Measurements from ENCODE around the gene NOP58. TPM values are rescaled to one million over a fixed set of nuclear protein-coding genes. Genes with fewer than 3 reads are reported as not detected.
"Not testable (repeated sequence)": the region's sequence is repeated elsewhere in the genome, so short reads cannot be mapped to it uniquely, and the experiment has no call there.

NOP58 gene
- total and polyA plus RNA-seq, 12 donors: 18.7 to 68.5 (median 23.0) TPM

DNA sequence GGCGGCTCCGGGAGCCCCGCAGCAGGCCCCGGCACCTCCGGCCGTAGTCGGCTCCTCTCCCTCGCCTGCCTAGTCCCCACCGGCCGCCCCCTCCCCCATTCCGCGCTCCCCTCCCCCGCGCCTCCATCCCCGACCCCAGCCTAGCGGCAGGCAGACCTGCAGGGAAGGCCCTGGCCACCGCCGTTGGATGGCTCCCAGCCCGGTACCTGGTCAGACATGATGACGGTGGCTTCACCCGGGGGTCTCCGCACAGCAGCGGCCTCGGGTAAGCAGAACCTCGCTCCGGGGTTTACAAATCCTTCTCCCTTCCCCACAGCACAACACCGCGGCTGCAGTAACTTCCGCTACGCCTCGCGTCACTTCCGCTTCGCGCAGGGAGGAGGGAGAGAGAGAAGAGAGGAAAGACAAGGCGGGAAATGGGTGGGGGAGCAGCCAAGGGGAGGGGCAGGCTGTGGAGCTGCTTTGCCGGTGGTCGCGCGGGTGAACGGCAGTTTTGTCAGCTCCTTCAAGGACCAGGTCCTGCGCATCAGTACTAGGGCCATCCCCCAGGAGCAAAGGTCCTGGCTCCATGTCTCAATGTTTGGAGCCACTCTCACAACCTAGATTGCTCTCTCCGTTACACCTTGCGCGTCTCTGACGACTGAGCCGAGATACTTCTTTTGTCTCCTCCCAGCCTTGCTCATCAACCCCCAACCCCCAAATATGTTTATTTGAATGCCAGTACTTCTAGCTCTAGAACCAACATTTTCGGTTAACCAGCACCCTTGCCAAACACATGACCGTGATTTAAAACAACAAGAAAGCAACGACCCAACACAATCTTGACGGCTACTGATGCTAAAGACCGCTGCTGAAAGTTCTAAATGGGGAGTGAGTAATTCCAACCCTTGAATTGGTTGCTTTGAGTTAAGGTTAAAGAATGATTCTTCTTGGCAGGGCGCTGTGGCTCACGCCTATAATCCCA lies 27.0 kb upstream of the NOP58 start, which contains the start of gene SUMO1:
Gene SUMO1 (minus strand): TSS at position 364 of the 964 bp plus-strand sequence. CDS start 146 bp downstream, at position 218.
- Histone ChIP-seq H3K36me3 (peaks cover 0 to 2% (median 0%) of the 10 kb centered on the region in 9 donors), H3K27ac (peak within 1 kb of the TSS; percentile 44 to 95 (median 91)), H3K9me3 (no peaks in the 10 kb centered on the region), H3K4me3 (peak within 1 kb of the TSS; percentile 62 to 99 (median 93)), H3K4me1 (peaks cover 3 to 42% (median 24%) of the 10 kb centered on the region in 9 donors), H3K27me3 (no peaks in the 10 kb centered on the region)
- ATAC-seq (peak; percentile 94 to 98 (median 96)), DNase-seq (peak; percentile 90 to 91)
- intact Hi-C loops (cut with DNase I): loop anchor here in 1 of 10 donors (2.0 kb wide), 1 partner anchor 26 kb away; the partner anchor contains the start of gene NOP58
- TF ChIP-seq CTCF (IDR thresholded peaks at IDR 0.05): peak in 1 of 9 donors; percentile 2
- 2 to 3% methylated on average over 49 to 54 of the region's 54 CpGs for WGBS, 2 donors

GRCh38 chr2:202247710-202248109 lies 17.9 kb upstream of the NOP58 start:
- DNase-seq; intact Hi-C loops (cut with DNase I); H3K4me1 ChIP-seq; H3K27ac ChIP-seq; H3K4me3 ChIP-seq; H3K27me3 ChIP-seq; ATAC-seq; H3K9me3 ChIP-seq; H3K36me3 ChIP-seq: not testable (repeated sequence)
- WGBS, 2 donors: 96 to 98% methylated on average over 5 of the region's 5 CpGs

- Histone ChIP-seq H3K27me3 (no peaks in the 10 kb centered on the region), H3K9me3 (peaks cover 0 to 5% (median 0%) of the 10 kb centered on the region in 11 donors), H3K36me3 (no peaks in the 10 kb centered on the region), H3K27ac (peak overlapping the region in 4 of 10 donors; percentile 16 to 55 (median 36)), H3K4me1 (peaks cover 0 to 5% (median 0%) of the 10 kb centered on the region in 9 donors), H3K4me3 (no peak overlapping the region)
- TF ChIP-seq CTCF (IDR thresholded peaks at IDR 0.05): no peak
- 54 to 61% methylated on average over 10 of the region's 10 CpGs for WGBS, 2 donors
- ATAC-seq (peak in 4 of 8 donors; percentile 47 to 77 (median 68)), DNase-seq (peak in 1 of 2 donors; percentile 11)
- intact Hi-C loops (cut with DNase I): no loop called here
Measured at GRCh38 chr2:202249521-202250253, 15.9 kb upstream of the NOP58 start.

DNA sequence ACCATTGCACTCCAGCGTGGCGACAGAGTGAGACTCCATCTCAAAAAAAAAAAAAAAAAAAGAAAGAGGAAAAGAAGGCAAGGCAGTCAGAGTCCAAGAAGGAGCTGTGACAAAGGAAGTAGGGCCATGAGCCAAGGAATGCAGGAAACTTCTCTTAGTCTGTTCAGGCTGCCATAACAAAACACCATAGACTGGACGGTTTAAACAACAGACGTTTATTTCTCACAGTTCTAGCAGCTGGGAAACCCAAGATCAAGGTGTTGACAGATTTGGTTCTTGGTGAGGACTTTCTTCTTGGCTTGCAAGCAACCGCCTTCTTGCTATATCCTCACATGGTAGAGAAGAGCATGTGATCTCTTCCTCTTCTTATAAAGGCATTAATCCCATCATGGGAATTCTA lies 14.1 kb upstream of the NOP58 start:
- intact Hi-C loops (cut with DNase I): no loop called here
- DNase-seq (peak in 1 of 2 donors; percentile 7), ATAC-seq (peak in 4 of 8 donors; percentile 49 to 70 (median 57))
- 49 to 51% methylated on average over 5 of the region's 5 CpGs for WGBS, 2 donors
- Histone ChIP-seq H3K9me3 (peaks cover 0 to 5% (median 0%) of the 10 kb centered on the region in 11 donors), H3K27ac (peak overlapping the region in 1 of 10 donors; percentile 38), H3K4me3 (no peak overlapping the region), H3K36me3 (no peaks in the 10 kb centered on the region), H3K4me1 (peaks cover 0 to 5% (median 0%) of the 10 kb centered on the region in 9 donors), H3K27me3 (no peaks in the 10 kb centered on the region)
- no peak for TF ChIP-seq CTCF (IDR thresholded peaks at IDR 0.05)

All from heart right ventricle (tissue), 16 donors.